Measurements from ENCODE around the gene GIGYF1. TPM values are rescaled to one million over a fixed set of nuclear protein-coding genes. Genes with fewer than 3 reads are reported as not detected.

GIGYF1 gene
- total and polyA plus RNA-seq, 2 of the 4 experiments (the other 2 are of a cell fraction) = 3.0 to 10.7 TPM

DNA sequence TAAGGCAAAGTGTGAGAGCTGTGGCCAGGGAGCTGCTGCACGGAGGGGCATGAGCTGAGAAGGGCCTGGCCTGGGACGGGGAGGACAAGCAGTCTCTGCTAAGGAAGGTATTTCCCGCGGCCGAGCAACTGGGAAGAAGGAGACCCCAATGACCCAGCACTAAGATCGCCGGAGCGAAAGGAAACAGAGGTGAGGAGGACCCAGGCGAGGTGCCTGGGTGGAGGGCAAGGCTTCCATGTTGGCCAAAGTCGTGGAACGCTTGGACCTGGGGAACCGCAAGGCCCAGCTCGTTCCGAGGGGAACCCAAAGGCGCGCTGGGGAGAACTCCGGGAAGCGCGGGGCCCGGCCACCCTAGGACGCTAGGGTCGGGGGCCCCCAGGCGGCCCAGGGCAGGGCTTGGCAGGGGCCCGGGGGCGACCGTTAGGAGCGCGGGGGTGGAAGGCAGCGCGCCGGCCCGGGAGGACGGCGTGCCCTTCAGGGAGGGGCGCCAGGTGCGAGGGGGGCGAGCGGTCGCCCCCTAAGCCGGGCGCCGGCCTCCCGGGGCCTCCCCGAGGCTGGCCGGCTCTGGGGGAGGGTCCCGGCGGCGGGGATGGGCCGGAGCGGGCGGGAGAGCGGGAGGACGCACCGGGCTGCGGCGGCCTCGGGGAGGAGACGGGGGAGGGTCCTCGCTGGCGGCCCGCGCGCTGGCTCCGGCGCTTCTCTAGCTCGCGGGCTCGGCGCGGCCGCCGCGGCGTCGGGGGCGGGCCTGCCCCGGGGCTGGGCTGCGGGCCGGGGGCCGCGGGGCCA, 545 bp downstream of the GIGYF1 start:
- Histone ChIP-seq H3K9me1 (ENCODE audit: insufficient read depth, low read length) (no peaks in the 10 kb centered on the region), H2AFZ (replicated peaks; ENCODE audit: low read length, poor library complexity) (peak overlapping the region; percentile 92), H2BK5ac (ENCODE audit: low read depth, low read length, poor library complexity, severe bottlenecking) (peak overlapping the region; percentile 22), H3K9ac (ENCODE audit: low read depth, low read length) (peak overlapping the region; percentile 87), H3K4ac (ENCODE audit: low read depth, low read length) (peak overlapping the region; percentile 46), H3K36me3 (ENCODE audit: control insufficient read depth, insufficient read depth, low read length) (peaks cover 9% of the 10 kb centered on the region), H2BK120ac (ENCODE audit: low read depth, low read length) (no peak overlapping the region), H4K91ac (ENCODE audit: insufficient read depth, low read depth, low read length) (no peak overlapping the region), H3K27ac (ENCODE audit: insufficient read depth, low read length) (peak overlapping the region; percentile 61), H2BK20ac (ENCODE audit: low read depth, low read length) (no peak overlapping the region), H3K56ac (ENCODE audit: extremely low read depth, insufficient read depth, low read length) (peak overlapping the region; percentile 62; the same call in 1 of the 2 replicates), H2AK5ac (ENCODE audit: low read depth, low read length) (peak overlapping the region; percentile 70; the same call in 1 of the 2 replicates), H3K23ac (ENCODE audit: low read depth, low read length) (peak overlapping the region; percentile 90; the same call in 1 of the 2 replicates), H4K5ac (ENCODE audit: low read depth, low read length) (no peak overlapping the region), H2BK15ac (ENCODE audit: low read depth, low read length) (no peak overlapping the region), H3K4me1 (ENCODE audit: control insufficient read depth, insufficient read depth, low read length) (peaks cover 16% of the 10 kb centered on the region), H3K9me3 (ENCODE audit: control insufficient read depth, insufficient read depth, low read length) (no peaks in the 10 kb centered on the region), H3K4me3 (ENCODE audit: insufficient read depth, low read depth, low read length) (peak overlapping the region; percentile 56), H3K4me2 (ENCODE audit: low read depth, low read length) (peak overlapping the region; percentile 70), H3K18ac (ENCODE audit: low read depth, low read length) (no peak overlapping the region), H3K79me1 (ENCODE audit: low read depth in 1 of 2, low read length in 2 of 2) (peaks cover 24 to 45% of the 10 kb centered on the region in 2 experiments), H4K20me1 (ENCODE audit: insufficient read depth, low read length) (peaks cover 45% of the 10 kb centered on the region), H3K14ac (replicated peaks; ENCODE audit: low read depth, low read length) (peak overlapping the region; percentile 83; the same call in 1 of the 2 replicates), H4K8ac (ENCODE audit: low read depth in 2 of 2, low read length in 2 of 2) (peak overlapping the region in 1 of 2 experiments; percentile 19; a peak in 1 of 4 replicates), H2AK9ac (replicated peaks; ENCODE audit: low read depth, low read length, poor library complexity) (peak overlapping the region; percentile 96), H3K27me3 (ENCODE audit: control insufficient read depth, insufficient read depth, low read length) (no peaks in the 10 kb centered on the region)
- ChIA-PET CTCF (interaction anchor here (0.5 to 1.7 kb wide), 5 partner anchors 12 to 394 kb away, joined by 3 to 7 read pairs (median 3); partner anchors contain the start of genes MOSPD3, POP7 and SLC12A9), POLR2A (ENCODE audit: unreplicated experiment) (interaction anchor here (0.6 to 1.7 kb wide), 3 partner anchors 13 to 156 kb away, joined by 4 to 5 read pairs (median 4); no protein-coding TSS in a partner anchor)
- BruUV-seq (replicated peaks) = no TSS peak
- DNase-seq (no peak), ATAC-seq (ENCODE audit: low read depth) (peak; percentile 65)
- intact Hi-C loops (cut with micrococcal nuclease) (loop anchor here (5.0 kb wide), 1 partner anchor 91 kb away; the partner anchor contains the start of gene PCOLCE), in situ Hi-C loops (cut with MboI; ENCODE audit: low sequenced_read_pairs) (loop anchor here (10.0 kb wide), 1 partner anchor 229 kb away; the partner anchor contains the start of gene SPACDR), dilution Hi-C loops (cut with HindIII; ENCODE audit: low sequenced_read_pairs, unreplicated experiment) (no loop called here)
- TF ChIP-seq MAZ (IDR thresholded peaks at IDR 0.05; ENCODE audit: borderline replicate concordance, low read depth, low read length) (no peak), RCOR1 (IDR thresholded peaks at IDR 0.05; ENCODE audit: insufficient replicate concordance, low read length) (no peak), MXI1 (IDR thresholded peaks at IDR 0.05; ENCODE audit: borderline replicate concordance, low read depth, low read length) (peak; percentile 9; the same call in 1 of the 2 replicates)
- WGBS, 2 experiments (ENCODE audit: extremely low coverage in 2 of 2, insufficient read length in 1 of 2) = 1% methylated on average over 26 of the region's 81 CpGs; no CpG with 5 or more reads in 1 of the 2 experiments

All from IMR-90 (cell line).